T-helper 17 cell (primary cell): Measurements from ENCODE around the gene ZC3H13. TPM values are rescaled to one million over a fixed set of nuclear protein-coding genes. Genes with fewer than 3 reads are reported as not detected.

Experiments used
- ATAC-seq: fragments of 150-1000 bp; cut with Tn5 transposase; 2 replicates; pipeline ENCODE4 v1.10.0; 2021; ENCODE audit warnings: mild to moderate bottlenecking, moderate library complexity
- DNase-seq, 3 donors: peaks; one replicate each; pipeline versions ENCODE4 v3.0.0 to v3.0.0-alpha.2; 2020 to 2021
- H3K9me3 ChIP-seq: one replicate; pipeline ENCODE4 v1.7.0; 2013; ENCODE audit warnings: low read length, mild to moderate bottlenecking; ENCODE audit not compliant: control insufficient read depth, poor library complexity, severe bottlenecking
- H3K27ac Mint-ChIP-seq: one replicate; pipeline ENCODE4 v1.8.0; 2022; ENCODE audit warnings: mild to moderate bottlenecking, moderate library complexity, mixed read lengths
- H3K27me3 Mint-ChIP-seq: one replicate; pipeline ENCODE4 v1.8.0; 2022; ENCODE audit warnings: mixed read lengths
- H3K36me3 Mint-ChIP-seq: one replicate; pipeline ENCODE4 v1.8.0; 2022; ENCODE audit warnings: low read depth, mixed read lengths
- H3K4me1 Mint-ChIP-seq: one replicate; pipeline ENCODE4 v1.8.0; 2022; ENCODE audit warnings: mild to moderate bottlenecking, mixed read lengths
- H3K4me3 Mint-ChIP-seq: one replicate; pipeline ENCODE4 v1.8.0; 2022; ENCODE audit warnings: mild to moderate bottlenecking, moderate library complexity, mixed read lengths
- total RNA-seq, 4 donors: library from RNA in 2 of 4; stranded (reverse) in 2 of 4; gene quantifications; one replicate each; pipeline ENCODE4 v1.2.3 and lab custom pipeline; 2022 to 2026

ZC3H13 gene
- total RNA-seq, 2 donors from 2014 or later: 46.5 to 48.6 TPM

- no peak overlapping the region for H3K27ac Mint-ChIP-seq
- no peaks in the 10 kb centered on the region for H3K27me3 Mint-ChIP-seq
- H3K4me1 Mint-ChIP-seq: peaks cover 16% of the 10 kb centered on the region
- ATAC-seq (no peak), DNase-seq (no peak)
- H3K36me3 Mint-ChIP-seq: peaks cover 30% of the 10 kb centered on the region
- no peaks in the 10 kb centered on the region for H3K9me3 ChIP-seq
- H3K4me3 Mint-ChIP-seq: no peak overlapping the region
Observed at GRCh38 chr13:45966715-45967114, 85.8 kb downstream of the ZC3H13 start.

DNA sequence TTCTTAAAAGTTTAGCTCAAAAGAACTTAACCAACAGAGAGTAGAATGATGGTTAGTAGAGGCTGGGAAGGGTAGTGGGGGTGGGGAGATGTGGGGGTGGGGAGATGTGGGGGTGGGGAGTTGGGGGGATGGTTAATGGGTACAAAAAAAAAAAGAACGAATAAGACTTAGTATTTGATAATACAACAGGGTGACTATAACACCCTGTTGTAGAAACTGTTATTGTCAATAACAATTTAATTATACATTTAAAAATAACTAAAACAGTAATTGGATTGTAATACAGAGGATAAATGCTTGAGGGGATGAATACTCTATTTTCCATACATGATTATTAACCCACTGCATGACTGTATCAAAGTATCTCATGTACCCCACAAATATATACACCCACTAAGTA is 91.1 kb downstream of the ZC3H13 start:
- H3K27ac Mint-ChIP-seq: no peak overlapping the region
- DNase-seq (no peak), ATAC-seq (no peak)
- H3K9me3 ChIP-seq: no peaks in the 10 kb centered on the region
- H3K36me3 Mint-ChIP-seq: peaks cover 11% of the 10 kb centered on the region
- peaks cover 2% of the 10 kb centered on the region for H3K4me1 Mint-ChIP-seq
- no peak overlapping the region for H3K4me3 Mint-ChIP-seq
- H3K27me3 Mint-ChIP-seq: no peaks in the 10 kb centered on the region

DNA sequence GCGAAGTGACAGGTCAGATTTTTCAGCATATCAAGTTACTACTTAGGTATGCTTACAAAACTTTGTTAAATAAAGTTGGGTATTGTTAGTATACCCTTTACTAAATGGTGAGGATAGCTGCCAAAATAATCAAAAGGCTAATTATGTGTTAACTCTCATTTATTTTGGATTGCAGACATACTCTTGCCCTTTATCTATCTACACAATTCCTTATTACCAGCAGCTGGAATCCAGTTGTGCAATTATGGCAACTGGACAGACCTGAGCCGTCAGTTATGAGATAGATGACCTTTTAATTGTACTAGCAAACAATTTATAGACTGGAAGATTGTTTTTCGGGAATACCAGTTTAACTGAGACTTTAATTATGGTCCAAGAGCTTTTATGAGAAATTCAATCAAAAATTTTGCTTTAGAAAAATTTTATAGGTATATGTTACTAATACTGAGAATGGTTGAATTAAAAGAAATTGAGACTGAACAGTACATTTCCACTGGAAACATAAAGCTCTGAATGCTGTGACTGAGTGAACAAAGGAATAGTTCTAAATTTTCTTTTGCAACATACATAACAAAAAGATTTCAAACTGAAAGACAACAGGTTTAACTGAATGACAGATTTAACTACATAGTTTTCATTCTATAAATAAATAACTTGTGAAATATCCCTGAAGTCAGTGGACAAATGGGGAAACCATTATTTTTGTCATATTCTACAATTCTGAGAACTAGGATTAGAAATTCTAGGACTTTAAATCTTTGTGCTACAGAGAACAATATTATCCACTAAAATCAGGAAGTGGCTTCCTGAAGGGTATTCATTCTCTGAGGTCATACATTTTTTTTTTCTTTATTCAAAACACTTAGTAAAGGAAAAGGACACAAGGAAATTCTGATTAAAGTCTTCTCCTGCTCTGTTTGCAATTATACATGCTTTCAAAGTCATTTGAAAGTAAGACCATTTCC is 97.4 kb downstream of the ZC3H13 start:
- no peak for ATAC-seq
- H3K36me3 Mint-ChIP-seq: peaks cover 5% of the 10 kb centered on the region
- DNase-seq: no peak
- peaks cover 4% of the 10 kb centered on the region for H3K4me1 Mint-ChIP-seq
- no peak overlapping the region for H3K4me3 Mint-ChIP-seq
- no peaks in the 10 kb centered on the region for H3K27me3 Mint-ChIP-seq
- no peak overlapping the region for H3K27ac Mint-ChIP-seq
- H3K9me3 ChIP-seq: no peaks in the 10 kb centered on the region

DNA sequence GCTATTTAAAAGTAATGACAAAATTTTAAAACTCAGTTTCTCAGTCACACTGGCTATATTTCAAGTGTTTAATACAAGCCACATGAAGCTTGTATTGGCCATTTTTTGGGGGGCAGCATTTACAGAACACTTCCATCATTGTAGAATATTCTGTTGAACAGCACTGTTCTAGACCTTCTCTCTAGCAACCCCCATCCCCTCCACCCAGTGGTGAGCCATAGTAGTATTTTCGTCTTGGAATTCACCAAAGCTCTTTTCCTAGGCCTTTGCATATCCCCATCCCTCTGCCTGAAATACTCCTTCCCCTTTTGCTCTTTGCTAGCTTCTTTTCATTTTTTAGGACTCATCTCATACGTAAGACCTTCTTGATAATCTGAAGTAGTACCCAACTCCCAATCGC is 99.5 kb downstream of the ZC3H13 start:
- no peak overlapping the region for H3K4me3 Mint-ChIP-seq
- peaks cover 4% of the 10 kb centered on the region for H3K4me1 Mint-ChIP-seq
- H3K27ac Mint-ChIP-seq: no peak overlapping the region
- H3K9me3 ChIP-seq: no peaks in the 10 kb centered on the region
- DNase-seq (no peak), ATAC-seq (no peak)
- peaks cover 2% of the 10 kb centered on the region for H3K36me3 Mint-ChIP-seq
- no peaks in the 10 kb centered on the region for H3K27me3 Mint-ChIP-seq

- H3K27me3 Mint-ChIP-seq: no peaks in the 10 kb centered on the region
- no peak overlapping the region for H3K4me3 Mint-ChIP-seq
- no peak for ATAC-seq
- no peak for DNase-seq
- no peaks in the 10 kb centered on the region for H3K36me3 Mint-ChIP-seq
- peak overlapping the region; percentile 21 for H3K27ac Mint-ChIP-seq
- no peaks in the 10 kb centered on the region for H3K9me3 ChIP-seq
- H3K4me1 Mint-ChIP-seq: peaks cover 4% of the 10 kb centered on the region
Observed at GRCh38 chr13:45951724-45952123, 100.8 kb downstream of the ZC3H13 start.

GRCh38 chr13:45951166-45951565 is 101.4 kb downstream of the ZC3H13 start:
- Mint-ChIP-seq H3K4me1 (peaks cover 4% of the 10 kb centered on the region), H3K27ac (peak overlapping the region; percentile 21), H3K4me3 (no peak overlapping the region), H3K36me3 (no peaks in the 10 kb centered on the region), H3K27me3 (no peaks in the 10 kb centered on the region)
- no peak for ATAC-seq
- DNase-seq: no peak
- no peaks in the 10 kb centered on the region for H3K9me3 ChIP-seq

DNA sequence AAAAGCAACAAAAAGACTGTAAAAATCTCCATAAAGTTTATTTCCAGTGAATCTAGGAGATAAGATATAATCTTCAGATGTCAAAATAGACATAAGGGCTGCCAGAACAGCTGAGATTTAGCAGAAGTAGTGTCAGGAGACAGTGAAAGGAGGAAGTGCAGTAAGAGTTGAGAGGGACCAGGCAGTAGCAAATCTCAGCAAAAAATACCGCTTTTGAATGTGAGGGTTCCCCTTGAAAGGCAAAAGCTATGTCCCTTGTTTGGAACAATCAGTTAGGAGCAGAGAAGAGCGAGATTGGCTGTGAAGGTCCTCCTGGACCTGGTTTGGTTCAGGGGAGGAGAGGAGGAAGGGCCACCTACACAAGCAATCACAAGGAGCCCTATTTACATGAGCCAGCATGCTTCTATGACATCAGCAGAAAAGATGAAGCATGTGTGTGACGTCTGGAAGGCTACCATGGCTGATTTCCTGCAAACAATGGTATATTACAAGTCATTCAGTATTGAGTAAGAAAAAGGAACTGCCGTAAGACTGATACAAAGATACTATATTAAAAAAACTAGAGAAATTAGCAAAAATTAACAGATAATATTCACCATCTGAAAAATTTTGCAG is 102.1 kb downstream of the ZC3H13 start:
- H3K9me3 ChIP-seq: no peaks in the 10 kb centered on the region
- H3K4me3 Mint-ChIP-seq: no peak overlapping the region
- H3K4me1 Mint-ChIP-seq: peaks cover 4% of the 10 kb centered on the region
- ATAC-seq (peak; percentile 23), DNase-seq (no peak)
- H3K27ac Mint-ChIP-seq: peak overlapping the region; percentile 21
- no peaks in the 10 kb centered on the region for H3K36me3 Mint-ChIP-seq
- H3K27me3 Mint-ChIP-seq: no peaks in the 10 kb centered on the region

DNA sequence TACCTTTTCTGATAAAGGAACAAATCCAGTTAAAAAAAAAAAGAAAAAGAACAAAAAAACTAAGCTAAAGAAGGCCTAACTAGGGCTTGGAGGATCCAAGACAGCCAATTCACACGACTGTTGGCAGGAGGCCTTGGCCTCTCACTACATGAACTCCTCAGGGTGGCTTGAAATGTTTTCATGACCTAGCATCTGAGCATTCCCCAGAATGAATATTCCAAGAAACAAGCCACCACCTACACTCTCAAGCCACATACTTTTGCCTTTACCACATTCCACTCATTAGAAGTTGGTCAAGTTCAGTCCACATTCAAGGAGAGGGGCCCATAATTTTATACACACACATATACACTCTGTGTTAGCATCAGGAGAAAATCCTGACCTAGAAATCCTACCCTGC is 103.4 kb downstream of the ZC3H13 start:
- Mint-ChIP-seq H3K27me3 (no peaks in the 10 kb centered on the region), H3K27ac (no peak overlapping the region), H3K4me1 (peaks cover 4% of the 10 kb centered on the region), H3K36me3 (no peaks in the 10 kb centered on the region), H3K4me3 (no peak overlapping the region)
- DNase-seq (no peak), ATAC-seq (no peak)
- no peaks in the 10 kb centered on the region for H3K9me3 ChIP-seq

DNA sequence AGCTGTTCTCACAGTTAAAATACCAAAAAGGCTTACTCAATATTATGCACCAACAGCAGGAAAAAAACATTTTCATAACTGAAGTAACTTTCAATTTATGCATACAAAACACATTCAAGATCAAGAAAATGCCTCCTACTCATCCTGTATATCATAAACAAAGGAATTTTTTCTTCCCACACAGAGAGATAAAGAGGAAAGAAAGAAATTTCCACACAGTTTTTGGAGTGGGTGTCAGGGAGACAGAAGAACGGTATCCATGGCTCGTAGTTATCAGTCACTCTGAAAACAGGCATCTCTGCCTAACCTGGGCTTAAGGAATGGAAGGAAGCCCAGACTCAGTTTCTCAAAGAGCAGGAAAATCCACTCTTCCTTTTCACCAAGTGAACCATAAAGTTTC is 108.6 kb downstream of the ZC3H13 start:
- no peak overlapping the region for H3K27ac Mint-ChIP-seq
- no peak overlapping the region for H3K4me3 Mint-ChIP-seq
- ATAC-seq (no peak), DNase-seq (no peak)
- no peaks in the 10 kb centered on the region for H3K4me1 Mint-ChIP-seq
- H3K27me3 Mint-ChIP-seq: peaks cover 23% of the 10 kb centered on the region
- no peaks in the 10 kb centered on the region for H3K36me3 Mint-ChIP-seq
- no peaks in the 10 kb centered on the region for H3K9me3 ChIP-seq

GRCh38 chr13:45943120-45943519 is 109.4 kb downstream of the ZC3H13 start:
- Mint-ChIP-seq H3K4me3 (no peak overlapping the region), H3K27ac (no peak overlapping the region), H3K36me3 (no peaks in the 10 kb centered on the region), H3K27me3 (peaks cover 23% of the 10 kb centered on the region), H3K4me1 (no peaks in the 10 kb centered on the region)
- H3K9me3 ChIP-seq: no peaks in the 10 kb centered on the region
- ATAC-seq: no peak
- no peak for DNase-seq

GRCh38 chr13:45941261-45941660 is 111.3 kb downstream of the ZC3H13 start:
- Mint-ChIP-seq H3K4me3 (no peak overlapping the region), H3K4me1 (no peaks in the 10 kb centered on the region), H3K36me3 (no peaks in the 10 kb centered on the region), H3K27ac (no peak overlapping the region), H3K27me3 (peaks cover 23% of the 10 kb centered on the region)
- H3K9me3 ChIP-seq: no peaks in the 10 kb centered on the region
- ATAC-seq (no peak), DNase-seq (no peak)

GRCh38 chr13:45940061-45940460 is 112.5 kb downstream of the ZC3H13 start:
- no peaks in the 10 kb centered on the region for H3K4me1 Mint-ChIP-seq
- ATAC-seq: no peak
- DNase-seq: no peak
- H3K27me3 Mint-ChIP-seq: peaks cover 35% of the 10 kb centered on the region
- H3K4me3 Mint-ChIP-seq: no peak overlapping the region
- H3K27ac Mint-ChIP-seq: no peak overlapping the region
- H3K9me3 ChIP-seq: no peaks in the 10 kb centered on the region
- H3K36me3 Mint-ChIP-seq: peaks cover under 1% of the 10 kb centered on the region

DNA sequence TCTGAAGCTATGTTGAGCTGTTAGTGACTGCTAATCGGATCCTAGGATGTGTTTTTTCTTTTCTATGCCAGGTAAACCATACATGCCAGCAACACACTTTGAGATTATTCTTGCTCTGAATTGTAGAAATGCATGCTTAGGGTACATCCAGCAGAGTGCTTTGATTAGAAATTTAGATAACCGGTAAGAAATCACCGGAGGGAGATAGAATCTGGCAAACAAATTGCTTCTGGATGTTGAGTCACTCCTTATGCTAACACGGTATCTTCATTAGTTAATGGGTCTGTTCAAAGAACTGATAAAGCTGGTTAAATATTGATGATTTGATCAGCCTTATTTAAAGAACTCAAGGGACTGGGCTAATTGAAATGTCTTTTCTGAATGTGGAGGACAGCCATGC is 115.9 kb downstream of the ZC3H13 start:
- Mint-ChIP-seq H3K27me3 (peaks cover 53% of the 10 kb centered on the region), H3K4me1 (peaks cover 13% of the 10 kb centered on the region), H3K27ac (no peak overlapping the region), H3K4me3 (no peak overlapping the region), H3K36me3 (peaks cover 9% of the 10 kb centered on the region)
- no peak for DNase-seq
- no peaks in the 10 kb centered on the region for H3K9me3 ChIP-seq
- ATAC-seq: no peak
